ENCODE measurements around the gene RPN2. TPM values are rescaled to one million over a fixed set of nuclear protein-coding genes. Genes with fewer than 3 reads are reported as not detected.

RPN2 gene
- total and polyA plus RNA-seq, 10 donors = 45.7 to 161 (median 129) TPM

- WGBS, 5 donors = 93 to 99% (median 98%) methylated on average over 5 of the region's 5 CpGs
- intact Hi-C loops (cut with DNase I; ENCODE audit: low total_unique reads) = no loop called here
- no peaks in the 10 kb centered on the region for H3K4me1 ChIP-seq
- no peaks in the 10 kb centered on the region for H3K9me3 ChIP-seq
- H3K36me3 ChIP-seq = peaks cover 0 to 11% (median 0%) of the 10 kb centered on the region in 6 donors
- no peak overlapping the region for H3K4me3 ChIP-seq
- no peak overlapping the region for H3K27ac ChIP-seq
- no peaks in the 10 kb centered on the region for H3K27me3 ChIP-seq (replicated peaks in 1 of 7)
- no peak for TF ChIP-seq CTCF (IDR thresholded peaks at IDR 0.05 in 8 of 11, conservative IDR thresholded peaks at IDR 0.05 in 3 of 11)
- no peak for TF ChIP-seq POLR2AphosphoS5 (IDR thresholded peaks at IDR 0.05)
- TF ChIP-seq POLR2A (IDR thresholded peaks at IDR 0.05) = no peak
- DNase-seq = no peak
Observed at GRCh38 chr20:37166867-37167266, 12.3 kb upstream of the RPN2 start.

- no peaks in the 10 kb centered on the region for H3K27me3 ChIP-seq (replicated peaks in 1 of 7)
- TF ChIP-seq POLR2AphosphoS5 (IDR thresholded peaks at IDR 0.05) = no peak
- no peak for TF ChIP-seq POLR2A (IDR thresholded peaks at IDR 0.05)
- H3K36me3 ChIP-seq = peaks cover 0 to 3% (median 0%) of the 10 kb centered on the region in 6 donors
- H3K4me3 ChIP-seq = no peak overlapping the region
- no peaks in the 10 kb centered on the region for H3K9me3 ChIP-seq
- no peak overlapping the region for H3K27ac ChIP-seq
- no peak for DNase-seq
- WGBS, 5 donors = 94 to 100% (median 96%) methylated on average over 4 of the region's 4 CpGs
- H3K4me1 ChIP-seq = peaks cover 0 to 9% (median 5%) of the 10 kb centered on the region in 6 donors
- intact Hi-C loops (cut with DNase I; ENCODE audit: low total_unique reads) = loop anchor here (10.0 kb wide), 1 partner anchor 78 kb away; the partner anchor contains the start of gene RBL1
Observed at GRCh38 chr20:37172836-37173235, 6.3 kb upstream of the RPN2 start.

GRCh38 chr20:37179683-37180524 lies 774 bp downstream of the RPN2 start:
- Histone ChIP-seq H3K27me3 (replicated peaks in 1 of 7) (no peaks in the 10 kb centered on the region), H3K36me3 (peaks cover 0 to 32% (median 9%) of the 10 kb centered on the region in 6 donors), H3K4me1 (peaks cover 28 to 69% (median 53%) of the 10 kb centered on the region in 6 donors), H3K27ac (peak overlapping the region; percentile 94 to 99 (median 98)), H3K9me3 (no peaks in the 10 kb centered on the region), H3K4me3 (peak overlapping the region; percentile 86 to 98 (median 94))
- WGBS, 5 donors = 8 to 13% (median 10%) methylated on average over 13 to 15 of the region's 15 CpGs
- intact Hi-C loops (cut with DNase I; ENCODE audit: low total_unique reads) = loop anchor here (10.0 kb wide), 1 partner anchor 85 kb away; the partner anchor contains the start of gene RBL1
- DNase-seq = no peak
- TF ChIP-seq CTCF (IDR thresholded peaks at IDR 0.05 in 8 of 11, conservative IDR thresholded peaks at IDR 0.05 in 3 of 11) = no peak

DNA sequence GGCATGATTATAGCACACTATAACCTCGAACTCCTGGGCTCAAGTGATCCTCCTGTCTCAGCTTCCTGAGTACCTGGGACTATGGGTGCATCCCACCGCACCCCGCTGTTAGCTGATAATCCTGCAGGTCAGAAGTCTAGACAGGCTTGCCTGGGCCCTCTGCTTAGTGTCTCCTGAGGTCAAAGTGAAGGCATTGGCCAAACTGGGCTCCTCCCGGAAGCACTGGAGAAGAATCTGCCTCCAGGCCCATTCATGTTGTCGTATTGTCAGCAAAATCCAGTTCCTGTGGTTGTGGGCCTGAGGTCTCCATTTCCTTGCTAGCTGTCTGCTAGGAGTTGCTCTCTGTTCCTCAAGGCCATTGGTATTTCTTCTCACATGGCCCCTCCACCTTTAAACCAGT lies 6.6 kb downstream of the RPN2 start:
- peak overlapping the region in 2 of 8 donors; percentile 13 to 50 for H3K27ac ChIP-seq
- no peak overlapping the region for H3K4me3 ChIP-seq
- no peaks in the 10 kb centered on the region for H3K27me3 ChIP-seq (replicated peaks in 1 of 7)
- no peaks in the 10 kb centered on the region for H3K9me3 ChIP-seq
- peaks cover 20 to 95% (median 57%) of the 10 kb centered on the region in 6 donors for H3K4me1 ChIP-seq
- intact Hi-C loops (cut with DNase I; ENCODE audit: low total_unique reads) = no loop called here
- H3K36me3 ChIP-seq = peaks cover 0 to 85% (median 31%) of the 10 kb centered on the region in 6 donors
- DNase-seq = peak; percentile 69
- TF ChIP-seq CTCF (IDR thresholded peaks at IDR 0.05 in 8 of 11, conservative IDR thresholded peaks at IDR 0.05 in 3 of 11) (no peak), POLR2AphosphoS5 (IDR thresholded peaks at IDR 0.05) (peak in 1 of 3 donors; percentile 29), POLR2A (IDR thresholded peaks at IDR 0.05) (no peak)
- WGBS, 5 donors = 73 to 84% (median 79%) methylated on average over 5 of the region's 5 CpGs
